Panc1 (cell line): ENCODE data around the gene AGPS. TPM values are rescaled to one million over a fixed set of nuclear protein-coding genes. Genes with fewer than 3 reads are reported as not detected.

ENCODE experiments used
- ATAC-seq: fragments of 200-7000 bp; cut with Tn5 transposase; 2 replicates; pipeline ENCODE4 v1.9.1; 2020; ENCODE audit warnings: mild to moderate bottlenecking, moderate library complexity
- BruUV-seq: library from RNA; stranded (reverse); fragments of 400-500 nt; replicated peaks from 2 replicates; lab custom pipeline; 2021; lab: Mats Ljungman, UMichigan
- CTCF ChIA-PET: fragments of 300-600 bp; sonication (Branson Sonifier 250); formaldehyde crosslinking; loops from one replicate; lab custom pipeline; 2022; ENCODE audit warnings: antibody characterized with exemption; lab: Charles Lee
- POLR2A ChIA-PET: fragments of 300-600 bp; sonication (Branson Sonifier 250); formaldehyde crosslinking; loops from one replicate; lab custom pipeline; 2022; ENCODE audit warnings: antibody characterized with exemption; lab: Charles Lee
- DNase-seq: peaks from one replicate; pipeline ENCODE4 v3.0.0-alpha.2; 2010; ENCODE audit warnings: low read depth, low spot score
- H3K27ac ChIP-seq: 2 replicates; pipeline ENCODE4 v1.5.1; 2011; ENCODE audit warnings: mild to moderate bottlenecking, low read length, inconsistent platforms
- H3K27me3 ChIP-seq: fragments of 200-500 bp; sonication (Bioruptor generic); 2 replicates; pipeline ENCODE4 v1.6.0; 2014; ENCODE audit warnings: low read length, inconsistent platforms; ENCODE audit not compliant: control insufficient read depth, insufficient read depth
- H3K36me3 ChIP-seq: fragments of 200-500 bp; sonication (Bioruptor generic); 2 replicates; pipeline ENCODE4 v1.5.1; 2014; ENCODE audit warnings: inconsistent platforms, mild to moderate bottlenecking, low read length, moderate library complexity; ENCODE audit not compliant: control insufficient read depth, insufficient read depth
- H3K4me1 ChIP-seq: 2 replicates; pipeline ENCODE4 v1.5.1; 2011; ENCODE audit warnings: inconsistent platforms, mild to moderate bottlenecking, low read length, moderate library complexity; ENCODE audit not compliant: control insufficient read depth, insufficient read depth
- H3K4me3 ChIP-seq, 2 experiments: 2 replicates each; pipeline ENCODE4 v1.5.1; 2011 to 2012; ENCODE audit warnings: low read depth in 2 of 2, low read length in 2 of 2, mild to moderate bottlenecking in 2 of 2, inconsistent platforms in 1 of 2, moderate library complexity in 1 of 2
- H3K9me3 ChIP-seq: fragments of 200-500 bp; sonication (Bioruptor generic); 2 replicates; pipeline ENCODE4 v1.5.1; 2014; ENCODE audit warnings: low read depth, mild to moderate bottlenecking, inconsistent platforms, low read length, moderate library complexity; ENCODE audit not compliant: control insufficient read depth, insufficient read depth
- CTCF ChIP-seq: fragments of 450-650 bp; IDR thresholded peaks from 2 replicates; pipeline ENCODE4 v1.5.1; 2017; ENCODE audit warnings: mild to moderate bottlenecking
- POLR2AphosphoS5 ChIP-seq: IDR thresholded peaks from 2 replicates; pipeline ENCODE4 v1.6.1; 2012; ENCODE audit warnings: mild to moderate bottlenecking, low read depth, low read length, moderate library complexity
- SIN3A ChIP-seq: IDR thresholded peaks from 2 replicates; pipeline ENCODE4 v1.6.1; 2012; ENCODE audit warnings: low read depth, mild to moderate bottlenecking, low read length, moderate library complexity, borderline replicate concordance; ENCODE audit not compliant: insufficient read depth
- TCF7L2 ChIP-seq: IDR thresholded peaks from 2 replicates; pipeline ENCODE4 v1.6.1; 2011; ENCODE audit warnings: mild to moderate bottlenecking, low read depth, low read length, inconsistent platforms
- in situ Hi-C: cut with HindIII; loops from 2 replicates; pipeline ENCODE4 v1.10.0; 2016; ENCODE audit warnings: low sequenced_read_pairs, low pct_unique_long_range_greater_than_20kb
- intact Hi-C: fragments of 100-400 bp; cut with micrococcal nuclease; formaldehyde crosslinking; loops from one replicate; pipeline ENCODE4 v1.10.0; 2022; ENCODE audit not compliant: unreplicated experiment
- total RNA-seq: library from RNA; stranded (reverse); gene quantifications from one replicate; pipeline ENCODE4 v1.2.1, GENCODE V29; 2021; ENCODE audit not compliant: unreplicated experiment
- TF ChIP-seq, protein P1 (sequence below), 2 experiments: IDR thresholded peaks; 2 replicates each; pipeline ENCODE4 v1.6.1; 2011 to 2012; ENCODE audit warnings: low read depth in 2 of 2, control low read depth in 1 of 2, low read length in 1 of 2, mild to moderate bottlenecking in 1 of 2, moderate library complexity in 1 of 2; ENCODE audit not compliant: insufficient read depth in 1 of 2

Gene AGPS
- total RNA-seq, 1 experiment from 2014 or later: 68.7 TPM

GRCh38 chr2:177355874-177356273 lies 36.7 kb upstream of the AGPS start:
- in situ Hi-C loops (no loop called here), intact Hi-C loops (no loop called here)
- no TSS peak for BruUV-seq
- Histone ChIP-seq H3K9me3 (no peaks in the 10 kb centered on the region), H3K4me1 (no peaks in the 10 kb centered on the region; the same call in 1 of the 2 replicates), H3K27me3 (no peaks in the 10 kb centered on the region), H3K27ac (no peak overlapping the region), H3K36me3 (no peaks in the 10 kb centered on the region), H3K4me3 (no peak overlapping the region)
- ATAC-seq: no peak
- no peak for DNase-seq
- TF ChIP-seq, protein P1, sequence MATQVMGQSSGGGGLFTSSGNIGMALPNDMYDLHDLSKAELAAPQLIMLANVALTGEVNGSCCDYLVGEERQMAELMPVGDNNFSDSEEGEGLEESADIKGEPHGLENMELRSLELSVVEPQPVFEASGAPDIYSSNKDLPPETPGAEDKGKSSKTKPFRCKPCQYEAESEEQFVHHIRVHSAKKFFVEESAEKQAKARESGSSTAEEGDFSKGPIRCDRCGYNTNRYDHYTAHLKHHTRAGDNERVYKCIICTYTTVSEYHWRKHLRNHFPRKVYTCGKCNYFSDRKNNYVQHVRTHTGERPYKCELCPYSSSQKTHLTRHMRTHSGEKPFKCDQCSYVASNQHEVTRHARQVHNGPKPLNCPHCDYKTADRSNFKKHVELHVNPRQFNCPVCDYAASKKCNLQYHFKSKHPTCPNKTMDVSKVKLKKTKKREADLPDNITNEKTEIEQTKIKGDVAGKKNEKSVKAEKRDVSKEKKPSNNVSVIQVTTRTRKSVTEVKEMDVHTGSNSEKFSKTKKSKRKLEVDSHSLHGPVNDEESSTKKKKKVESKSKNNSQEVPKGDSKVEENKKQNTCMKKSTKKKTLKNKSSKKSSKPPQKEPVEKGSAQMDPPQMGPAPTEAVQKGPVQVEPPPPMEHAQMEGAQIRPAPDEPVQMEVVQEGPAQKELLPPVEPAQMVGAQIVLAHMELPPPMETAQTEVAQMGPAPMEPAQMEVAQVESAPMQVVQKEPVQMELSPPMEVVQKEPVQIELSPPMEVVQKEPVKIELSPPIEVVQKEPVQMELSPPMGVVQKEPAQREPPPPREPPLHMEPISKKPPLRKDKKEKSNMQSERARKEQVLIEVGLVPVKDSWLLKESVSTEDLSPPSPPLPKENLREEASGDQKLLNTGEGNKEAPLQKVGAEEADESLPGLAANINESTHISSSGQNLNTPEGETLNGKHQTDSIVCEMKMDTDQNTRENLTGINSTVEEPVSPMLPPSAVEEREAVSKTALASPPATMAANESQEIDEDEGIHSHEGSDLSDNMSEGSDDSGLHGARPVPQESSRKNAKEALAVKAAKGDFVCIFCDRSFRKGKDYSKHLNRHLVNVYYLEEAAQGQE (IDR thresholded peaks at IDR 0.05; ENCODE audit: insufficient read depth in 1 of 2, low read depth in 2 of 2, low read length in 1 of 2): no peak
- TF ChIP-seq CTCF (no peak), SIN3A (no peak), POLR2AphosphoS5 (no peak), TCF7L2 (no peak)
- ChIA-PET POLR2A (interaction anchor here (0.7 kb wide), 1 partner anchor 87 kb away, joined by 4 read pairs; no protein-coding TSS in a partner anchor), CTCF (no interaction called here)

DNA sequence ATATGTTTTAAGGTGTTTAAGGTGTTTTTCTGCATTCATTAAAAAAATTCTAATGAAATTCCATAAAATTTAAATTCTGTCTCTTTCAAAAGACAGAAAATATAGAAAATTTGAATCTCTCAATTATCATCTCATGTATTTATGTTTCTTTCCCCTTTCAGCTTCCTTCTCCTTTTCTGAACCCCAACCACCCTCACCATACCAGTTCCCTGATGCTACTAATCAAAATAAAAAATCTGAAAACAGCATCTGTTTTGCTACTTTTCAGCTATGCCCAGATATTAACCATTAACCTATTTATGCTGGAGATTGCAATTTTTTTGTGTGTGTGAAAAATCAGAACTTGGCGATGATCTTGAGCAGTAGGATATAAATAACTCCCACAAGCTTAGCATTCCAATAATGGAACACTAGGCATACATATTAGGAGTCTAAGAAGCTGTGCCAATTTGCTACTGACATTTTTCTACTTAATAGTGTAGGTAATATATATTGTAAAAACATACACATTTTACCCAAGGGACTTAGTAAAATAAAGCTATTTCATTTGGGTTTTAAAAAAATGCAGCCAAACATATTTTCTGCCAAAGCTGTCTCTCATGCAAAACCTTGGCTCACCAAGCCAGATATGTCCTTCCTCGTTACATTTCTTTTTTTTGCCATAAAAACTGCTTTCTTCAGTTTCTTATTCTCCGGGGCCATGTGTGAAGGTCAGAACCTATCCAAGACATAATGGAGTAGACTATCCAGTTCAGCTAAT lies 32.6 kb upstream of the AGPS start:
- Histone ChIP-seq H3K27me3 (no peaks in the 10 kb centered on the region), H3K27ac (no peak overlapping the region), H3K36me3 (no peaks in the 10 kb centered on the region), H3K4me3 (no peak overlapping the region), H3K4me1 (no peaks in the 10 kb centered on the region), H3K9me3 (no peaks in the 10 kb centered on the region)
- intact Hi-C loops: no loop called here
- ChIA-PET CTCF (no interaction called here), POLR2A (interaction anchor here (0.7 kb wide), 2 partner anchors 175 to 185 kb away, joined by 5 to 10 read pairs; no protein-coding TSS in a partner anchor)
- no peak for ATAC-seq
- no TSS peak for BruUV-seq
- TF ChIP-seq TCF7L2 (no peak), CTCF (no peak), POLR2AphosphoS5 (no peak), SIN3A (no peak)
- TF ChIP-seq, protein P1 (IDR thresholded peaks at IDR 0.05; ENCODE audit: insufficient read depth in 1 of 2, low read depth in 2 of 2, low read length in 1 of 2): no peak
- in situ Hi-C loops: no loop called here
- no peak for DNase-seq
